K562 (cell line): ENCODE data around the gene CEP290. TPM values are rescaled to one million over a fixed set of nuclear protein-coding genes. Genes with fewer than 3 reads are reported as not detected.
A peak's percentile ranks its signal among the peaks of the same experiment; 100 is the strongest.

Source experiments
- FOXA3 ChIP-seq, 2 experiments: fragments of 450-650 bp in 1 of 2; sonication (generic) in 1 of 2; formaldehyde crosslinking; IDR thresholded peaks in 1 of 2; conservative IDR thresholded peaks in 1 of 2; 2 replicates each; pipeline versions ENCODE4 v1.4.0 to v1.8.0; 2020 to 2022; ENCODE audit warnings: mild to moderate bottlenecking in 2 of 2, missing genetic modification reagents in 1 of 2
- NR2F6 ChIP-seq: fragments of 450-650 bp; formaldehyde crosslinking; IDR thresholded peaks from 2 replicates; pipeline ENCODE4 v1.4.0; 2020; ENCODE audit warnings: mild to moderate bottlenecking
- PBX2 ChIP-seq, 2 experiments: IDR thresholded peaks in 1 of 2; conservative IDR thresholded peaks in 1 of 2; 2 replicates each; pipeline ENCODE4 v1.6.1; 2016; ENCODE audit warnings: low read depth in 2 of 2, mild to moderate bottlenecking in 1 of 2, missing compliant biosample characterization in 1 of 2, missing genetic modification characterization in 1 of 2, moderate library complexity in 1 of 2
- PKNOX1 ChIP-seq: fragments of 450-650 bp; IDR thresholded peaks from 2 replicates; pipeline ENCODE4 v1.6.1; 2016
- polyA plus RNA-seq, 8 experiments: library from polyadenylated mRNA; depleted of rRNA in 4 of 8; stranded (reverse) in 5 of 8; unstranded in 3 of 8; fragments of >200 nt; fragmentation: Nextera tagmentation in 2 of 8; fragmentation: Illumina TruSeq in 1 of 8; extraction: Ambion mirVana in 2 of 8; extraction: Trizol in 1 of 8; gene quantifications; 2 replicates each; pipeline versions ENCODE4 v1.2.1 to v1.2.3, GENCODE V29; 2011 to 2014; ENCODE audit warnings: inconsistent platforms in 1 of 8, missing spikeins in 1 of 8
- total RNA-seq, 7 experiments: library from RNA; depleted of rRNA in 6 of 7; stranded (reverse); fragments of >200 nt in 6 of 7; fragmentation: Illumina TruSeq in 2 of 7; extraction: Trizol in 2 of 7; gene quantifications; 2 replicates each; pipeline versions ENCODE4 v1.2.1 to v1.2.3, GENCODE V29; 2011 to 2021; ENCODE audit warnings: low replicate concordance in 1 of 7
- TF ChIP-seq, protein P1 (sequence below): sonication (generic); formaldehyde crosslinking; IDR thresholded peaks from 2 replicates; pipeline ENCODE4 v1.8.0; 2022; ENCODE audit warnings: mild to moderate bottlenecking, missing genetic modification reagents

CEP290 gene
- total and polyA plus RNA-seq, 9 of the 15 experiments (the other 6 are each of a cell fraction or from before 2014, with no cell fraction given): 7.2 to 19.4 (median 18.1) TPM

DNA sequence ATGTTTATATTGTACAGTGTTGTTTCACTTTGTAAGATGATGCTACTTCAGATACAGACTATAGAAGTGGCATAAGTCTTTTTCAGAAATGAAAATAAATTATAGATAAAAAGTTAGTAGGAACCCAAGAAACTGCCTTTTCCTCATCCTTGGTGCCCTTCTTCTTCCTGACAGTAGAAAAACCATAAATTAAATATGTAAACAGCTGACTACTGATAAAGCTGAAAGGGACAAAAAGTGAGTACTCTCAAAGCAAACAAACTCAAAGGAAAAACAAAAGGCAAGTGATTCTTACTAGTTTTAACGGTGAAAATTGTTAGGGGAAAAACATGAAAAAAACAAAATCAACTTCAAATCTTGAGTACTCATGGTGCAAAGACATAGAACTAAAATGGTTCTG, 104.1 kb downstream of the CEP290 start (continued):
- 0 out of 4 replicates have a peak, but pooled peaks of 1 of the 2 experiments have one; percentile 10 for TF ChIP-seq FOXA3 (CRISPR knock-in tag; conservative IDR thresholded peaks at IDR 0.05 in 1 of 2, IDR thresholded peaks at IDR 0.05 in 1 of 2)
- TF ChIP-seq, protein P1, sequence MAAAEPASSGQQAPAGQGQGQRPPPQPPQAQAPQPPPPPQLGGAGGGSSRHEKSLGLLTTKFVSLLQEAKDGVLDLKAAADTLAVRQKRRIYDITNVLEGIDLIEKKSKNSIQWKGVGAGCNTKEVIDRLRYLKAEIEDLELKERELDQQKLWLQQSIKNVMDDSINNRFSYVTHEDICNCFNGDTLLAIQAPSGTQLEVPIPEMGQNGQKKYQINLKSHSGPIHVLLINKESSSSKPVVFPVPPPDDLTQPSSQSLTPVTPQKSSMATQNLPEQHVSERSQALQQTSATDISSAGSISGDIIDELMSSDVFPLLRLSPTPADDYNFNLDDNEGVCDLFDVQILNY (CRISPR knock-in tag): no peak
- TF ChIP-seq NR2F6: no peak
- TF ChIP-seq PKNOX1: peak; percentile 78
- no peak for TF ChIP-seq PBX2 (CRISPR knock-in tag; IDR thresholded peaks at IDR 0.05; ENCODE audit: low read depth)
- TF ChIP-seq PBX2 (tag; conservative IDR thresholded peaks at IDR 0.05; ENCODE audit: low read depth): peak; percentile 68
